DND-41 (cell line): ENCODE data around the gene TH.

Experiments used
- ATAC-seq: fragments of 200-7000 bp; cut with Tn5 transposase; 3 replicates; pipeline ENCODE4 v1.9.1; 2021; ENCODE audit warnings: low read depth; ENCODE audit not compliant: insufficient read depth
- DNase-seq: peaks from one replicate; pipeline ENCODE4 v3.0.0-alpha.2; 2020
- H2AFZ ChIP-seq: 2 replicates; pipeline ENCODE4 v1.6.0; 2012; ENCODE audit warnings: low read depth, low read length
- H3K27ac ChIP-seq: 2 replicates; pipeline ENCODE4 v1.5.1; 2012; ENCODE audit warnings: low read length, inconsistent platforms
- H3K27me3 ChIP-seq: fragments of 200-600 bp; sonication (generic); 2 replicates; pipeline ENCODE4 v1.6.0; 2012; ENCODE audit warnings: low read length, mild to moderate bottlenecking, inconsistent platforms; ENCODE audit not compliant: insufficient read depth, poor library complexity
- H3K36me3 ChIP-seq: 2 replicates; pipeline ENCODE4 v1.5.1; 2012; ENCODE audit warnings: low read length, inconsistent platforms; ENCODE audit not compliant: insufficient read depth
- H3K4me1 ChIP-seq: 2 replicates; pipeline ENCODE4 v1.5.1; 2012; ENCODE audit warnings: mild to moderate bottlenecking, low read length; ENCODE audit not compliant: insufficient read depth
- H3K4me2 ChIP-seq: 2 replicates; pipeline ENCODE4 v1.6.0; 2012; ENCODE audit warnings: mild to moderate bottlenecking, moderate library complexity, low read length, inconsistent platforms; ENCODE audit not compliant: insufficient read depth
- H3K4me3 ChIP-seq, 2 experiments: fragments of 200-600 bp in 1 of 2; shearing (Covaris generic) in 1 of 2; 2 replicates each; pipeline ENCODE4 v1.5.1; 2012 to 2016; ENCODE audit warnings: inconsistent platforms in 2 of 2, low read length in 2 of 2, mild to moderate bottlenecking in 2 of 2, low read depth in 1 of 2, moderate library complexity in 1 of 2
- H3K79me2 ChIP-seq: 2 replicates; pipeline ENCODE4 v1.6.0; 2012; ENCODE audit warnings: low read length, inconsistent platforms; ENCODE audit not compliant: insufficient read depth
- H3K9ac ChIP-seq: 2 replicates; pipeline ENCODE4 v1.6.0; 2012; ENCODE audit warnings: low read depth, mild to moderate bottlenecking, inconsistent platforms, low read length, moderate library complexity
- H3K9me3 ChIP-seq: 2 replicates; pipeline ENCODE4 v1.5.1; 2012; ENCODE audit warnings: low read length, moderate library complexity, mild to moderate bottlenecking, inconsistent platforms; ENCODE audit not compliant: insufficient read depth, severe bottlenecking
- H4K20me1 ChIP-seq: 2 replicates; pipeline ENCODE4 v1.6.0; 2012; ENCODE audit warnings: low read length; ENCODE audit not compliant: insufficient read depth
- CTCF ChIP-seq: IDR thresholded peaks from 2 replicates; pipeline ENCODE4 v1.5.1; 2012; ENCODE audit warnings: borderline replicate concordance, low read length, moderate library complexity, mild to moderate bottlenecking; ENCODE audit not compliant: poor library complexity, severe bottlenecking; ENCODE audit errors: extremely low read depth
- EZH2 ChIP-seq: IDR thresholded peaks from 3 replicates; pipeline ENCODE4 v1.6.1; 2012; ENCODE audit warnings: borderline replicate concordance, low read depth, mild to moderate bottlenecking, moderate library complexity, low read length, inconsistent platforms; ENCODE audit not compliant: severe bottlenecking

Gene TH

GRCh38 chr11:2164081-2164480 is 7.5 kb downstream of the TH start:
- no peak for DNase-seq
- H3K27ac ChIP-seq, result no peak overlapping the region
- H3K4me3 ChIP-seq, result no peak overlapping the region
- no peak for ATAC-seq
- H3K36me3 ChIP-seq, result no peaks in the 10 kb centered on the region
- no peak overlapping the region for H3K9ac ChIP-seq
- H3K4me2 ChIP-seq, result no peak overlapping the region
- peaks cover 11% of the 10 kb centered on the region; the same call in 1 of the 2 replicates for H4K20me1 ChIP-seq
- H3K27me3 ChIP-seq, result no peaks in the 10 kb centered on the region
- no peaks in the 10 kb centered on the region for H3K9me3 ChIP-seq
- H3K4me1 ChIP-seq, result no peaks in the 10 kb centered on the region
- H2AFZ ChIP-seq, result no peak overlapping the region
- TF ChIP-seq EZH2, result no peak
- TF ChIP-seq CTCF, result no peak
- no peaks in the 10 kb centered on the region for H3K79me2 ChIP-seq

GRCh38 chr11:2163428-2163978 is 8.1 kb downstream of the TH start:
- Histone ChIP-seq H3K27me3 (no peaks in the 10 kb centered on the region), H3K9ac (no peak overlapping the region), H3K4me3 (no peak overlapping the region), H4K20me1 (peaks cover 11% of the 10 kb centered on the region; the same call in 1 of the 2 replicates), H3K4me2 (no peak overlapping the region), H3K36me3 (no peaks in the 10 kb centered on the region), H3K4me1 (no peaks in the 10 kb centered on the region), H3K9me3 (no peaks in the 10 kb centered on the region), H3K79me2 (no peaks in the 10 kb centered on the region), H2AFZ (no peak overlapping the region), H3K27ac (no peak overlapping the region)
- DNase-seq (no peak), ATAC-seq (no peak)
- TF ChIP-seq EZH2, result no peak
- no peak for TF ChIP-seq CTCF

GRCh38 chr11:2160736-2161259 is 10.8 kb downstream of the TH start, which contains the start of gene INS:
Gene INS (minus strand): TSS chr11:2161209. CDS start chr11:2160971, 238 bp downstream.
- no peak for TF ChIP-seq CTCF
- no peak for TF ChIP-seq EZH2
- H3K27ac ChIP-seq, result no peak within 1 kb of the TSS

More at GRCh38 chr11:2160736-2161259, 10.8 kb downstream of the TH start, which contains the start of gene INS:
- ATAC-seq (no peak), DNase-seq (no peak)
- Histone ChIP-seq H2AFZ (no peak within 1 kb of the TSS), H3K4me3 (no peak within 1 kb of the TSS), H3K9me3 (no peaks in the 10 kb centered on the region), H3K9ac (no peak within 1 kb of the TSS), H3K4me1 (no peaks in the 10 kb centered on the region), H3K27me3 (no peaks in the 10 kb centered on the region), H3K4me2 (no peak within 1 kb of the TSS), H4K20me1 (peaks cover 21% of the 10 kb centered on the region; the same call in 1 of the 2 replicates), H3K36me3 (no peaks in the 10 kb centered on the region), H3K79me2 (no peaks in the 10 kb centered on the region)
